GM03348 (cell line): ENCODE measurements around the gene HSPB7.

Experiments
- DNase-seq: peaks from one replicate; pipeline ENCODE4 v3.0.0; 2012; ENCODE audit warnings: low spot score

Gene HSPB7

GRCh38 chr1:15975805-15976680 lies 41.8 kb downstream of the HSPB7 start, which contains the start of gene ZBTB17:
Gene ZBTB17 (minus strand): TSS chr1:15976101. CDS start chr1:15948495, 27,606 bp downstream.
- peak; percentile 99 for DNase-seq

- peak; percentile 82 for DNase-seq
Observed at GRCh38 chr1:15975358-15975804, 42.5 kb downstream of the HSPB7 start.

GRCh38 chr1:15974855-15975254 lies 43.0 kb downstream of the HSPB7 start:
- DNase-seq = no peak

GRCh38 chr1:15973772-15974171 lies 44.1 kb downstream of the HSPB7 start:
- no peak for DNase-seq

- no peak for DNase-seq
Observed at GRCh38 chr1:15972409-15972808, 45.4 kb downstream of the HSPB7 start.

GRCh38 chr1:15970911-15971310 lies 46.9 kb downstream of the HSPB7 start:
- DNase-seq = no peak

GRCh38 chr1:15969321-15969880 lies 48.4 kb downstream of the HSPB7 start:
- DNase-seq = no peak

GRCh38 chr1:15968172-15968571 lies 49.7 kb downstream of the HSPB7 start:
- no peak for DNase-seq

GRCh38 chr1:15966956-15967344 lies 50.9 kb downstream of the HSPB7 start:
- DNase-seq = no peak

- peak; percentile 57 for DNase-seq
Observed at GRCh38 chr1:15966081-15966955, 51.5 kb downstream of the HSPB7 start.

- peak; percentile 67 for DNase-seq
Observed at GRCh38 chr1:15965228-15965767, 52.5 kb downstream of the HSPB7 start.
